Measurements from ENCODE around the gene RPL39L. TPM values are rescaled to one million over a fixed set of nuclear protein-coding genes. Genes with fewer than 3 reads are reported as not detected.

The RPL39L gene
- total and polyA plus RNA-seq, 2 of the 13 experiments (the other 11 are each of a cell fraction or from before 2014, with no cell fraction given) = not detected

- TF ChIP-seq MXD1 (CRISPR knock-in tag; IDR thresholded peaks at IDR 0.05) = no peak
- TF ChIP-seq MATR3 (CRISPR knock-in tag; IDR thresholded peaks at IDR 0.05) = no peak
- no peak for TF ChIP-seq EED (CRISPR knock-in tag; IDR thresholded peaks at IDR 0.05)
- no peak for TF ChIP-seq ZNF609 (CRISPR knock-in tag; IDR thresholded peaks at IDR 0.05; ENCODE audit: borderline replicate concordance)
- TF ChIP-seq ZNF850 (CRISPR knock-in tag; conservative IDR thresholded peaks at IDR 0.05) = no peak
- no peak for TF ChIP-seq ZNF224 (CRISPR knock-in tag; IDR thresholded peaks at IDR 0.05)
- no peak for TF ChIP-seq NFAT5 (CRISPR knock-in tag; IDR thresholded peaks at IDR 0.05)
- no peak for TF ChIP-seq MTA3 (CRISPR knock-in tag; IDR thresholded peaks at IDR 0.05)
- TF ChIP-seq HBP1 (CRISPR knock-in tag; IDR thresholded peaks at IDR 0.05; ENCODE audit: low read depth) = no peak
- TF ChIP-seq SOX13 (IDR thresholded peaks at IDR 0.05) = no peak
- TF ChIP-seq SOX13 (CRISPR knock-in tag; conservative IDR thresholded peaks at IDR 0.05 in 1 of 2, IDR thresholded peaks at IDR 0.05 in 1 of 2) = no peak; a peak in 1 of 4 replicates
- TF ChIP-seq GABPB1 (CRISPR knock-in tag; IDR thresholded peaks at IDR 0.05) = peak; percentile 30; the same call in 1 of the 2 replicates
- TF ChIP-seq GFI1 (CRISPR knock-in tag; IDR thresholded peaks at IDR 0.05; ENCODE audit: borderline replicate concordance) = no peak
- TF ChIP-seq HDAC1 (CRISPR knock-in tag; IDR thresholded peaks at IDR 0.05) = no peak
- TF ChIP-seq E2F2 (CRISPR knock-in tag; IDR thresholded peaks at IDR 0.05; ENCODE audit: borderline replicate concordance) = no peak
These were observed 58.4 kb downstream of the RPL39L start (continued) for GRCh38 chr3:187080799-187081450.

Measured in HepG2 (cell line).